GM12801 (cell line): ENCODE results near the gene SLC22A6.

Experiments used
- CTCF ChIP-seq: IDR thresholded peaks from one replicate; pipeline ENCODE4 v1.5.1; 2011; ENCODE audit warnings: control low read depth; ENCODE audit not compliant: insufficient read length; ENCODE audit errors: extremely low read depth

Gene SLC22A6

GRCh38 chr11:62983536-62984199, 1.1 kb downstream of the SLC22A6 start:
- TF ChIP-seq CTCF = no peak

GRCh38 chr11:62981743-62982142, 3.0 kb downstream of the SLC22A6 start:
- TF ChIP-seq CTCF = no peak

GRCh38 chr11:62980133-62980760, 4.5 kb downstream of the SLC22A6 start:
- TF ChIP-seq CTCF = no peak

GRCh38 chr11:62976109-62976508, 8.7 kb downstream of the SLC22A6 start:
- no peak for TF ChIP-seq CTCF

GRCh38 chr11:62974848-62975522, 9.8 kb downstream of the SLC22A6 start:
- no peak for TF ChIP-seq CTCF

- no peak for TF ChIP-seq CTCF
Measured at GRCh38 chr11:62965574-62965973, 19.2 kb downstream of the SLC22A6 start.

- no peak for TF ChIP-seq CTCF
Measured at GRCh38 chr11:62962391-62962790, 22.4 kb downstream of the SLC22A6 start.
